Measurements from ENCODE around the gene PRKAG2.
A peak's percentile ranks its signal among the peaks of the same experiment; 100 is the strongest.

PRKAG2 gene

DNA sequence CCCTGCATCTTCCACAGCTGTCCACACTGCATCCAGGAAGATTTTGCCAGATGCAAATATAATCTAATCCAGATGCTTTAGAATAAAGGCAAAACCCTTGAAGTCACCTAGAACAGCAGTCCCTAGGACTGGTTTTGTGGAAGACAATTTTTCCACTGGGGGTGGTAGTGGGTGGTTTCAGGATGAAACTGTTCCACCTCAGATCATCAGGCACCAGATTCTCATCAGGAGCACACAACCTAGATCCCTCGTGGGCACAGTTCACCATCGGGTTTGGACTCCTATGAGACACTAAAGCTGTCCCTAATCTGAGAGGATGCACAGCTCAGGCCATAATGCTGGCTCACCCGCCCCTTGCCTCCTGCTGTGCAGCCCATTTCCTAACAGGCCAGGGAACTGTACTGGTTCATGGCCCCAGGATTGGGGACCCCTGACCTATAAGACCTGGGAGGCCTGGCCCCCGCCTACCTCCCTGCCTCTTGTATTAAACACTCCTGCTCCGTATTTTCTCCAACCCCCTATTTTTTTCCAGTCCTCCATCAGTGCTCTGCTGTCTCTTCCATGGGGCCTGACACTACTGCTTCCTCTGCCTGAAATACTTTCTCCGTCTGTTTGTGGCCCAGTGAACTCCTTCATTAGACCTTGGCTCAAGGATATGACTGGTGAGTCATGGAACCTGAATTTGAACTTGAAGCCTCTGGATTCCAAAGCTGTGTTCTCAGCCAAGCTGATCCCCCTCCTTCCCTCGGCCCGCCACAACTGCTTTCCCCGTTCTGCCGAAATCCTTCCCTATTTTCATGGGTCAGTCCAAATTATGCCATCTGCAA lies 277.3 kb downstream of the PRKAG2 start:
- peak overlapping the region in 1 of 5 donors; percentile 46 for H3K9ac ChIP-seq (ENCODE audit: low read length in 5 of 5)
- no peak overlapping the region for H3K4me3 ChIP-seq (ENCODE audit: low read depth in 1 of 5, low read length in 5 of 5)
- H3K27ac ChIP-seq (ENCODE audit: low read depth, low read length): peak overlapping the region; percentile 21
- H3K36me3 ChIP-seq (ENCODE audit: control insufficient read depth in 5 of 5, insufficient read depth in 5 of 5, low read length in 5 of 5): peaks cover 0 to 19% (median 9%) of the 10 kb centered on the region in 5 donors
- peaks cover 0 to 17% (median 9%) of the 10 kb centered on the region in 5 donors for H3K4me1 ChIP-seq (ENCODE audit: control insufficient read depth in 5 of 5, insufficient read depth in 5 of 5, low read length in 5 of 5)
- no peaks in the 10 kb centered on the region for H3K9me3 ChIP-seq (ENCODE audit: control insufficient read depth in 5 of 5, low read length in 5 of 5)
- H3K27me3 ChIP-seq (ENCODE audit: control insufficient read depth in 5 of 5, insufficient read depth in 4 of 5, low read length in 5 of 5): no peaks in the 10 kb centered on the region

GRCh38 chr7:151597541-151598444 lies 279.1 kb downstream of the PRKAG2 start:
- no peak overlapping the region for H3K9ac ChIP-seq (ENCODE audit: low read length in 5 of 5)
- no peaks in the 10 kb centered on the region for H3K27me3 ChIP-seq (ENCODE audit: control insufficient read depth in 5 of 5, insufficient read depth in 4 of 5, low read length in 5 of 5)
- peaks cover 0 to 17% (median 9%) of the 10 kb centered on the region in 5 donors for H3K4me1 ChIP-seq (ENCODE audit: control insufficient read depth in 5 of 5, insufficient read depth in 5 of 5, low read length in 5 of 5)
- H3K9me3 ChIP-seq (ENCODE audit: control insufficient read depth in 5 of 5, low read length in 5 of 5): no peaks in the 10 kb centered on the region
- H3K4me3 ChIP-seq (ENCODE audit: low read depth in 1 of 5, low read length in 5 of 5): no peak overlapping the region
- no peak overlapping the region for H3K27ac ChIP-seq (ENCODE audit: low read depth, low read length)
- peaks cover 0 to 18% (median 0%) of the 10 kb centered on the region in 5 donors for H3K36me3 ChIP-seq (ENCODE audit: control insufficient read depth in 5 of 5, insufficient read depth in 5 of 5, low read length in 5 of 5)

GRCh38 chr7:151595702-151596350 lies 281.1 kb downstream of the PRKAG2 start:
- peaks cover 0 to 17% (median 11%) of the 10 kb centered on the region in 5 donors for H3K4me1 ChIP-seq (ENCODE audit: control insufficient read depth in 5 of 5, insufficient read depth in 5 of 5, low read length in 5 of 5)
- no peaks in the 10 kb centered on the region for H3K27me3 ChIP-seq (ENCODE audit: control insufficient read depth in 5 of 5, insufficient read depth in 4 of 5, low read length in 5 of 5)
- peaks cover 0 to 22% (median 10%) of the 10 kb centered on the region in 5 donors for H3K36me3 ChIP-seq (ENCODE audit: control insufficient read depth in 5 of 5, insufficient read depth in 5 of 5, low read length in 5 of 5)
- no peak overlapping the region for H3K27ac ChIP-seq (ENCODE audit: low read depth, low read length)
- H3K9me3 ChIP-seq (ENCODE audit: control insufficient read depth in 5 of 5, low read length in 5 of 5): no peaks in the 10 kb centered on the region
- no peak overlapping the region for H3K9ac ChIP-seq (ENCODE audit: low read length in 5 of 5)
- no peak overlapping the region for H3K4me3 ChIP-seq (ENCODE audit: low read depth in 1 of 5, low read length in 5 of 5)

DNA sequence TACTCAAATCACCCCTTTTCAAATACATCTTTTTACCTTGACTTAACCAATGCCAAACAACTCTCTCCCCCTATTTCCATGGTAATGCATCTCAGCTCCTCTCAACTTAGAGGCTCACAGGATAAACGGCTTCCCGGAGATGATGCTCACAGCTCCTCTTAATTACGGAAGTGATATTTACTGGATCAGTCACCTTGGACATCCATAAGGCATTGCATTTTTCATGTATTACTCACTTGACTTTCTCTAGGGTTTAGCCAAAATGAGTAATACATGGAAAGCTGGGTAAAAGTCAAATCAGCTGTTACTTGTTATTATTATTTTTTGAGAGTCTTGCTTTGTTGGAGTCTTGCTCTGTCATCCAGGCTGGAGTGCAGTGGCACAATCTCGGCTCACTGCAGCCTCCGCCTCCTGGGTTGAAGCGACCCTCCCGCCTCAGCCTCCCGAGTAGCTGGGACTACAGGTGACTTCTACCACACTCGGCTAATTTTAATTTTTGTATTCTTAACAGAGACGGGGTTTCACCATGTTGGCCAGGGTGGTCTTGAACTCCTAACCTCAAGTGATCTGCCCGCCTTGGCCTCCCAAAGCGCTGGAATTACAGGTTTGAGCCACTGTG lies 283.9 kb downstream of the PRKAG2 start:
- no peaks in the 10 kb centered on the region for H3K9me3 ChIP-seq (ENCODE audit: control insufficient read depth in 5 of 5, low read length in 5 of 5)
- H3K9ac ChIP-seq (ENCODE audit: low read length in 5 of 5): no peak overlapping the region
- no peaks in the 10 kb centered on the region for H3K27me3 ChIP-seq (ENCODE audit: control insufficient read depth in 5 of 5, insufficient read depth in 4 of 5, low read length in 5 of 5)
- no peak overlapping the region for H3K27ac ChIP-seq (ENCODE audit: low read depth, low read length)
- peaks cover 0 to 4% (median 0%) of the 10 kb centered on the region in 5 donors for H3K4me1 ChIP-seq (ENCODE audit: control insufficient read depth in 5 of 5, insufficient read depth in 5 of 5, low read length in 5 of 5)
- no peak overlapping the region for H3K4me3 ChIP-seq (ENCODE audit: low read depth in 1 of 5, low read length in 5 of 5)
- peaks cover 0 to 26% (median 15%) of the 10 kb centered on the region in 5 donors for H3K36me3 ChIP-seq (ENCODE audit: control insufficient read depth in 5 of 5, insufficient read depth in 5 of 5, low read length in 5 of 5)

- H3K27ac ChIP-seq (ENCODE audit: low read depth, low read length): no peak overlapping the region
- no peaks in the 10 kb centered on the region for H3K27me3 ChIP-seq (ENCODE audit: control insufficient read depth in 5 of 5, insufficient read depth in 4 of 5, low read length in 5 of 5)
- H3K4me1 ChIP-seq (ENCODE audit: control insufficient read depth in 5 of 5, insufficient read depth in 5 of 5, low read length in 5 of 5): peaks cover 0 to 4% (median 0%) of the 10 kb centered on the region in 5 donors
- H3K4me3 ChIP-seq (ENCODE audit: low read depth in 1 of 5, low read length in 5 of 5): no peak overlapping the region
- H3K9ac ChIP-seq (ENCODE audit: low read length in 5 of 5): no peak overlapping the region
- H3K36me3 ChIP-seq (ENCODE audit: control insufficient read depth in 5 of 5, insufficient read depth in 5 of 5, low read length in 5 of 5): peaks cover 0 to 27% (median 15%) of the 10 kb centered on the region in 5 donors
- H3K9me3 ChIP-seq (ENCODE audit: control insufficient read depth in 5 of 5, low read length in 5 of 5): no peaks in the 10 kb centered on the region
Observed at GRCh38 chr7:151592330-151592729, 284.6 kb downstream of the PRKAG2 start.

DNA sequence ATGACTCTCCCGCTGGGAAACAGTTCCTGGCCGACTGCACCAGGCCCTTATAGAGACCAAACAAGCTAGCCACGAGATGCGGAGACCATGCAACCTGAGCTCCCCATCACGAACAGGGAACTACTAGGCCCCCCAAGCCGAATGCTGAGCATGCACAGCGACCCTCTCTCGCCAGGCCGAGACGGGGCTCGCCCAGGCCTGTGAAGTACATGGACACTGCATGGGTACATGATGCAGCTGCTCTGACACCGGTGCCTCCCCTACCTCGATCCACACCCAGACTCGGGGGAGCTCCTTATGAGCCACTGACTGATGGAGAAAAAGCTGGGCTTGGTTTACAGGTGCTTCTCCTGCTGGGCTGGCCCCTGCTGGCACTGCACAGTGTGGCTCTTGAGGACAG lies 285.0 kb downstream of the PRKAG2 start:
- H3K36me3 ChIP-seq (ENCODE audit: control insufficient read depth in 5 of 5, insufficient read depth in 5 of 5, low read length in 5 of 5): peaks cover 0 to 29% (median 15%) of the 10 kb centered on the region in 5 donors
- no peaks in the 10 kb centered on the region for H3K27me3 ChIP-seq (ENCODE audit: control insufficient read depth in 5 of 5, insufficient read depth in 4 of 5, low read length in 5 of 5)
- H3K4me1 ChIP-seq (ENCODE audit: control insufficient read depth in 5 of 5, insufficient read depth in 5 of 5, low read length in 5 of 5): peaks cover 0 to 4% (median 0%) of the 10 kb centered on the region in 5 donors
- no peaks in the 10 kb centered on the region for H3K9me3 ChIP-seq (ENCODE audit: control insufficient read depth in 5 of 5, low read length in 5 of 5)
- H3K27ac ChIP-seq (ENCODE audit: low read depth, low read length): no peak overlapping the region
- no peak overlapping the region for H3K9ac ChIP-seq (ENCODE audit: low read length in 5 of 5)
- H3K4me3 ChIP-seq (ENCODE audit: low read depth in 1 of 5, low read length in 5 of 5): no peak overlapping the region

DNA sequence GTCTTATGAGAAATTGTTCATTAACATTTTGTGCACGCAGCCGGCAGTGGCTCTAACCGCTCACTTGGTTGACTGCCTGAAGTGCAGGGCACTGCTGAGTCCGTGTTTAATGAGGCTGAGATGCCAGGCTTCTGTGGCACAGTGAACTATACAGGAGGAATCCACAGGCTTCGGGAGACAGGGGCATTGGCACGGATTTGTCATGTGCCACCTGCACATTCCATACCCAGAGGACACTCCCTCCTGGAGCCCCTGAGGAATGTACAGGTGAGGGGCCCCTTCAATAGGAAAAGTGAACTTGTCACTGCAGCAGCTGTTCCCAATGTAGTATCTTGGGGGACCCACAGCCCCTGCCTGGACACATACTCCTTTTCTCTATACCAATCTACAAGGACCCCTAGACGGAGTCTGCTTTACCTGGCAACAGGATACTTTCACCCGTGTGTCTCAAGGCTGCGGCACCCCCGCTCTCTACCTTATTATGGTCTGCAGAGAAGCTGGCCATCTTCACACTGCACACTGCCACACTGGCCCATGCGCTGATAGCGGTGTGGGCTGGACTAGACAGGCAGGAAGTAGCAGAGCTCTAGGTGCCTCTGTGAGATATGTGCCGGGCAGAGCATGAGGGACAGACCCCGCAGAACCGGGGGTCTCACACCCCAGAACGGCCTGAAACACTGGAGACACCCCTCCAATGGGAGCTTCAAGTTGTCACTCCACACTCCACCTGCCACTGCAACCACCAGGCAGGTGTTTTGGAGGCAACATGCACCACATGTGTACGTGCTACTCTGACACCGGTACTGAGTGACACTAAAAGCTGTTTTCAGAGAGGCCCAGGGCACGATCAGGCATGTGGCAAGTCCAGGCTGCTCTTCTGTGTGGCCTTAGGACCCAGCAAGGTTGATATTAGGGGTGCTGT lies 285.8 kb downstream of the PRKAG2 start:
- H3K9me3 ChIP-seq (ENCODE audit: control insufficient read depth in 5 of 5, low read length in 5 of 5): no peaks in the 10 kb centered on the region
- peaks cover 0 to 36% (median 15%) of the 10 kb centered on the region in 5 donors for H3K36me3 ChIP-seq (ENCODE audit: control insufficient read depth in 5 of 5, insufficient read depth in 5 of 5, low read length in 5 of 5)
- peaks cover 0 to 10% (median 0%) of the 10 kb centered on the region in 5 donors for H3K4me1 ChIP-seq (ENCODE audit: control insufficient read depth in 5 of 5, insufficient read depth in 5 of 5, low read length in 5 of 5)
- H3K27me3 ChIP-seq (ENCODE audit: control insufficient read depth in 5 of 5, insufficient read depth in 4 of 5, low read length in 5 of 5): no peaks in the 10 kb centered on the region
- no peak overlapping the region for H3K27ac ChIP-seq (ENCODE audit: low read depth, low read length)
- H3K4me3 ChIP-seq (ENCODE audit: low read depth in 1 of 5, low read length in 5 of 5): no peak overlapping the region
- H3K9ac ChIP-seq (ENCODE audit: low read length in 5 of 5): no peak overlapping the region

- no peaks in the 10 kb centered on the region for H3K27me3 ChIP-seq (ENCODE audit: control insufficient read depth in 5 of 5, insufficient read depth in 4 of 5, low read length in 5 of 5)
- no peaks in the 10 kb centered on the region for H3K9me3 ChIP-seq (ENCODE audit: control insufficient read depth in 5 of 5, low read length in 5 of 5)
- no peak overlapping the region for H3K27ac ChIP-seq (ENCODE audit: low read depth, low read length)
- peaks cover 0 to 19% (median 0%) of the 10 kb centered on the region in 5 donors for H3K4me1 ChIP-seq (ENCODE audit: control insufficient read depth in 5 of 5, insufficient read depth in 5 of 5, low read length in 5 of 5)
- H3K4me3 ChIP-seq (ENCODE audit: low read depth in 1 of 5, low read length in 5 of 5): no peak overlapping the region
- no peak overlapping the region for H3K9ac ChIP-seq (ENCODE audit: low read length in 5 of 5)
- H3K36me3 ChIP-seq (ENCODE audit: control insufficient read depth in 5 of 5, insufficient read depth in 5 of 5, low read length in 5 of 5): peaks cover 0 to 41% (median 17%) of the 10 kb centered on the region in 5 donors
Observed at GRCh38 chr7:151590071-151590849, 286.7 kb downstream of the PRKAG2 start.
